Measurements from ENCODE around the gene SLC34A1.

DNA sequence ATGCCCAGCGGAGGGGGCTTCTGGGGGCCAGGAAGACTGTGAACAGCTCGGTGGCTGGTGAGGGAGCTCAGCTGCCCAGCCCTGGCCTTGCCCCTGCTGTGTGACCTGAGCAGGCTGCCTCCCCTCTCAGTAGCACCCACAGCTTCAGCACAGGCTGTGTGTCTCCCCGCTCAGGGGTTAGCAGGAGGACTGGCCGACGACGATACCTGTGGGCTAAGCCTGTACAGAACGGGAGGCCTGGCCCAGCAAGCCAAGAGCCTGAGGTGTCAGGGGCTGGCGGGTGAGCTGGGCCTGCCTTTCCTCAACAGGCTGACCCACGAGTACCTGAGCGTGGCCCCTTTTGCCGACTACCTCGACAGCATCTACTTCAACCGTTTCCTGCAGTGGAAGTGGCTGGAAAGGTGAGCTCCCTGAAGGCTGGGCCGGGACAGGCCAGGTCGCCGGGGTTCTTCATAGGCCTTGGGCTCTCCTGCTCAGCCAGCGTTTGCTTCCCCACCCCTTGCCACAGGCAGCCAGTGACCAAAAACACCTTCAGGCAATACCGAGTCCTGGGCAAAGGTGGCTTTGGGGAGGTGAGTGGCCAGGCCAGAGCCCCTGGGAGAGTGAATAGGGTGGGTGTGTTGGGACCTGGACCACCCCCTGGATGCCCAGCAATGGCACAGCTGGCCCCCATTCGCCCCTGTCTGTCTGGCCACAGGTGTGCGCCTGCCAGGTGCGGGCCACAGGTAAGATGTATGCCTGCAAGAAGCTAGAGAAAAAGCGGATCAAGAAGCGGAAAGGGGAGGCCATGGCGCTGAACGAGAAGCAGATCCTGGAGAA lies 48.8 kb downstream of the SLC34A1 start:
- TF ChIP-seq, protein P1, sequence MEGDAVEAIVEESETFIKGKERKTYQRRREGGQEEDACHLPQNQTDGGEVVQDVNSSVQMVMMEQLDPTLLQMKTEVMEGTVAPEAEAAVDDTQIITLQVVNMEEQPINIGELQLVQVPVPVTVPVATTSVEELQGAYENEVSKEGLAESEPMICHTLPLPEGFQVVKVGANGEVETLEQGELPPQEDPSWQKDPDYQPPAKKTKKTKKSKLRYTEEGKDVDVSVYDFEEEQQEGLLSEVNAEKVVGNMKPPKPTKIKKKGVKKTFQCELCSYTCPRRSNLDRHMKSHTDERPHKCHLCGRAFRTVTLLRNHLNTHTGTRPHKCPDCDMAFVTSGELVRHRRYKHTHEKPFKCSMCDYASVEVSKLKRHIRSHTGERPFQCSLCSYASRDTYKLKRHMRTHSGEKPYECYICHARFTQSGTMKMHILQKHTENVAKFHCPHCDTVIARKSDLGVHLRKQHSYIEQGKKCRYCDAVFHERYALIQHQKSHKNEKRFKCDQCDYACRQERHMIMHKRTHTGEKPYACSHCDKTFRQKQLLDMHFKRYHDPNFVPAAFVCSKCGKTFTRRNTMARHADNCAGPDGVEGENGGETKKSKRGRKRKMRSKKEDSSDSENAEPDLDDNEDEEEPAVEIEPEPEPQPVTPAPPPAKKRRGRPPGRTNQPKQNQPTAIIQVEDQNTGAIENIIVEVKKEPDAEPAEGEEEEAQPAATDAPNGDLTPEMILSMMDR (IDR thresholded peaks at IDR 0.05; ENCODE audit: low read depth, low read length, missing input control), result no peak
- no peak for TF ChIP-seq RAD21 (IDR thresholded peaks at IDR 0.05)
- no peak for TF ChIP-seq GABPA (IDR thresholded peaks at IDR 0.05 in 1 of 2, conservative IDR thresholded peaks at IDR 0.05 in 1 of 2)
- no peak for TF ChIP-seq MAX (IDR thresholded peaks at IDR 0.05)
- TF ChIP-seq, protein P2, sequence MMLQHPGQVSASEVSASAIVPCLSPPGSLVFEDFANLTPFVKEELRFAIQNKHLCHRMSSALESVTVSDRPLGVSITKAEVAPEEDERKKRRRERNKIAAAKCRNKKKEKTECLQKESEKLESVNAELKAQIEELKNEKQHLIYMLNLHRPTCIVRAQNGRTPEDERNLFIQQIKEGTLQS (IDR thresholded peaks at IDR 0.05), result no peak
- TF ChIP-seq RXRA (IDR thresholded peaks at IDR 0.05), result no peak
- TF ChIP-seq SP1 (IDR thresholded peaks at IDR 0.05), result no peak
